ENCODE results near the gene RAB3GAP2.

DNA sequence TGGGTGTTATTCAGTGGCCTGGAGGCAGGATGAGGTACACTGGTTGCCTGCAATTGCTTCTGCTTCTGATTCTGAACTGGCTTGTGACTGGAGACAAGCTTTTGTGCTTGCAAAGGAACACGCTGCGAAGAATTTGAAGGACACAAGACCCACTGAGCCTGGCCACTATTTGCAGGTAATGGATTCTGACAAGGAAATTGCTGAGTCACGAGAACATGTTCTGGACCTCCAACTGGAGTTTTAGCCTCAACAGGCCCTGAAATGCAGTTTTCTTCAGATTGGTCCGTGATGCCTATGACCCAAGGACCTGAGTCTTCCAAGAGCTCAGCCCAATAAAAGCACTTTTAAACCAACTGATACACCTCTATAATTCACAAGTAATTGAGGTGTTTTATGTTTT, 4.6 kb downstream of the RAB3GAP2 start:
- TF ChIP-seq POLR2AphosphoS5 (IDR thresholded peaks at IDR 0.05; ENCODE audit: low read length) (no peak), SREBF1 (IDR thresholded peaks at IDR 0.05; ENCODE audit: low read length) (no peak), ZNF274 (IDR thresholded peaks at IDR 0.05; ENCODE audit: insufficient read depth, insufficient read length) (no peak), BRCA1 (IDR thresholded peaks at IDR 0.05; ENCODE audit: low read depth, low read length) (no peak), POLR2A (IDR thresholded peaks at IDR 0.05; ENCODE audit: low read depth, low read length) (no peak), MTA2 (IDR thresholded peaks at IDR 0.05; ENCODE audit: low read depth) (no peak), EZH2 (IDR thresholded peaks at IDR 0.05; ENCODE audit: borderline replicate concordance, control insufficient read depth, low read depth, low read length) (no peak), GABPA (IDR thresholded peaks at IDR 0.05; ENCODE audit: low read depth) (no peak)
- TF ChIP-seq, protein P1, sequence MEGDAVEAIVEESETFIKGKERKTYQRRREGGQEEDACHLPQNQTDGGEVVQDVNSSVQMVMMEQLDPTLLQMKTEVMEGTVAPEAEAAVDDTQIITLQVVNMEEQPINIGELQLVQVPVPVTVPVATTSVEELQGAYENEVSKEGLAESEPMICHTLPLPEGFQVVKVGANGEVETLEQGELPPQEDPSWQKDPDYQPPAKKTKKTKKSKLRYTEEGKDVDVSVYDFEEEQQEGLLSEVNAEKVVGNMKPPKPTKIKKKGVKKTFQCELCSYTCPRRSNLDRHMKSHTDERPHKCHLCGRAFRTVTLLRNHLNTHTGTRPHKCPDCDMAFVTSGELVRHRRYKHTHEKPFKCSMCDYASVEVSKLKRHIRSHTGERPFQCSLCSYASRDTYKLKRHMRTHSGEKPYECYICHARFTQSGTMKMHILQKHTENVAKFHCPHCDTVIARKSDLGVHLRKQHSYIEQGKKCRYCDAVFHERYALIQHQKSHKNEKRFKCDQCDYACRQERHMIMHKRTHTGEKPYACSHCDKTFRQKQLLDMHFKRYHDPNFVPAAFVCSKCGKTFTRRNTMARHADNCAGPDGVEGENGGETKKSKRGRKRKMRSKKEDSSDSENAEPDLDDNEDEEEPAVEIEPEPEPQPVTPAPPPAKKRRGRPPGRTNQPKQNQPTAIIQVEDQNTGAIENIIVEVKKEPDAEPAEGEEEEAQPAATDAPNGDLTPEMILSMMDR (IDR thresholded peaks at IDR 0.05 in 2 of 3, conservative IDR thresholded peaks at IDR 0.05 in 1 of 3; ENCODE audit: control insufficient read depth in 2 of 3, extremely low read depth in 1 of 3, insufficient read depth in 1 of 3, low read depth in 3 of 3, low read length in 3 of 3), result no peak
- TF ChIP-seq, protein P2, sequence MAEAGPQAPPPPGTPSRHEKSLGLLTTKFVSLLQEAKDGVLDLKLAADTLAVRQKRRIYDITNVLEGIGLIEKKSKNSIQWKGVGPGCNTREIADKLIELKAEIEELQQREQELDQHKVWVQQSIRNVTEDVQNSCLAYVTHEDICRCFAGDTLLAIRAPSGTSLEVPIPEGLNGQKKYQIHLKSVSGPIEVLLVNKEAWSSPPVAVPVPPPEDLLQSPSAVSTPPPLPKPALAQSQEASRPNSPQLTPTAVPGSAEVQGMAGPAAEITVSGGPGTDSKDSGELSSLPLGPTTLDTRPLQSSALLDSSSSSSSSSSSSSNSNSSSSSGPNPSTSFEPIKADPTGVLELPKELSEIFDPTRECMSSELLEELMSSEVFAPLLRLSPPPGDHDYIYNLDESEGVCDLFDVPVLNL (IDR thresholded peaks at IDR 0.05; ENCODE audit: low read depth, low read length), result no peak
- TF ChIP-seq, protein P3, sequence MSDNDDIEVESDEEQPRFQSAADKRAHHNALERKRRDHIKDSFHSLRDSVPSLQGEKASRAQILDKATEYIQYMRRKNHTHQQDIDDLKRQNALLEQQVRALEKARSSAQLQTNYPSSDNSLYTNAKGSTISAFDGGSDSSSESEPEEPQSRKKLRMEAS (IDR thresholded peaks at IDR 0.05; ENCODE audit: low read depth, low read length), result no peak
